ENCODE measurements around the gene ANKRD24.
"Not testable (repeated sequence)": the region's sequence is repeated elsewhere in the genome, so short reads cannot be mapped to it uniquely, and the experiment has no call there.

ANKRD24 gene

GRCh38 chr19:4151623-4152022 is 30.9 kb upstream of the ANKRD24 start:
- H3K27me3 ChIP-seq (ENCODE audit: control insufficient read depth, insufficient read depth, low read length), result no peaks in the 10 kb centered on the region; the same call in 1 of the 2 replicates
- no peak overlapping the region for H3K27ac ChIP-seq (ENCODE audit: low read depth, low read length)
- no peak overlapping the region for H3K9ac ChIP-seq (ENCODE audit: low read length)
- H3K4me3 ChIP-seq (ENCODE audit: low read depth, low read length), result no peak overlapping the region
- no peaks in the 10 kb centered on the region for H3K36me3 ChIP-seq (ENCODE audit: control insufficient read depth, insufficient read depth, low read length)
- no peaks in the 10 kb centered on the region for H3K4me1 ChIP-seq (ENCODE audit: control insufficient read depth, insufficient read depth, low read length)
- no peaks in the 10 kb centered on the region for H3K9me3 ChIP-seq (ENCODE audit: control insufficient read depth, insufficient read depth, low read depth, low read length)

GRCh38 chr19:4152241-4152998 is 30.1 kb upstream of the ANKRD24 start:
- H3K4me1 ChIP-seq (ENCODE audit: control insufficient read depth, insufficient read depth, low read length), result no peaks in the 10 kb centered on the region
- no peak overlapping the region for H3K27ac ChIP-seq (ENCODE audit: low read depth, low read length)

GRCh38 chr19:4154571-4155312 is 27.7 kb upstream of the ANKRD24 start:
- no peaks in the 10 kb centered on the region for H3K9me3 ChIP-seq (ENCODE audit: control insufficient read depth, insufficient read depth, low read depth, low read length)
- no peak overlapping the region for H3K4me3 ChIP-seq (ENCODE audit: low read depth, low read length)
- H3K27ac ChIP-seq (ENCODE audit: low read depth, low read length), result no peak overlapping the region
- H3K4me1 ChIP-seq (ENCODE audit: control insufficient read depth, insufficient read depth, low read length), result no peaks in the 10 kb centered on the region
- H3K9ac ChIP-seq (ENCODE audit: low read length), result no peak overlapping the region
- H3K36me3 ChIP-seq (ENCODE audit: control insufficient read depth, insufficient read depth, low read length), result no peaks in the 10 kb centered on the region
- no peaks in the 10 kb centered on the region; the same call in 1 of the 2 replicates for H3K27me3 ChIP-seq (ENCODE audit: control insufficient read depth, insufficient read depth, low read length)

More at GRCh38 chr19:4152241-4152998, 30.1 kb upstream of the ANKRD24 start:
- Histone ChIP-seq H3K4me3 (ENCODE audit: low read depth, low read length) (no peak overlapping the region), H3K9ac (ENCODE audit: low read length) (no peak overlapping the region), H3K36me3 (ENCODE audit: control insufficient read depth, insufficient read depth, low read length) (no peaks in the 10 kb centered on the region), H3K9me3 (ENCODE audit: control insufficient read depth, insufficient read depth, low read depth, low read length) (no peaks in the 10 kb centered on the region), H3K27me3 (ENCODE audit: control insufficient read depth, insufficient read depth, low read length) (no peaks in the 10 kb centered on the region; the same call in 1 of the 2 replicates)

- H3K4me1 ChIP-seq (ENCODE audit: control insufficient read depth, insufficient read depth, low read length), result no peaks in the 10 kb centered on the region
- H3K4me3 ChIP-seq (ENCODE audit: low read depth, low read length), result no peak overlapping the region
- no peaks in the 10 kb centered on the region; the same call in 1 of the 2 replicates for H3K27me3 ChIP-seq (ENCODE audit: control insufficient read depth, insufficient read depth, low read length)
- H3K36me3 ChIP-seq (ENCODE audit: control insufficient read depth, insufficient read depth, low read length), result no peaks in the 10 kb centered on the region
- H3K9me3 ChIP-seq (ENCODE audit: control insufficient read depth, insufficient read depth, low read depth, low read length), result no peaks in the 10 kb centered on the region
- H3K9ac ChIP-seq (ENCODE audit: low read length), result no peak overlapping the region
- no peak overlapping the region for H3K27ac ChIP-seq (ENCODE audit: low read depth, low read length)
These were observed 25.3 kb upstream of the ANKRD24 start for GRCh38 chr19:4157164-4157563.

- not testable (repeated sequence) for H3K4me3 ChIP-seq (ENCODE audit: low read depth, low read length); H3K9me3 ChIP-seq (ENCODE audit: control insufficient read depth, insufficient read depth, low read depth, low read length); H3K4me1 ChIP-seq (ENCODE audit: control insufficient read depth, insufficient read depth, low read length); H3K27ac ChIP-seq (ENCODE audit: low read depth, low read length); H3K36me3 ChIP-seq (ENCODE audit: control insufficient read depth, insufficient read depth, low read length); H3K9ac ChIP-seq (ENCODE audit: low read length); H3K27me3 ChIP-seq (ENCODE audit: control insufficient read depth, insufficient read depth, low read length)
These were observed 24.5 kb upstream of the ANKRD24 start for GRCh38 chr19:4157971-4158370.

GRCh38 chr19:4161415-4162077 is 20.9 kb upstream of the ANKRD24 start:
- Histone ChIP-seq H3K36me3 (ENCODE audit: control insufficient read depth, insufficient read depth, low read length) (no peaks in the 10 kb centered on the region), H3K4me3 (ENCODE audit: low read depth, low read length) (no peak overlapping the region), H3K9ac (ENCODE audit: low read length) (no peak overlapping the region), H3K4me1 (ENCODE audit: control insufficient read depth, insufficient read depth, low read length) (no peaks in the 10 kb centered on the region), H3K27me3 (ENCODE audit: control insufficient read depth, insufficient read depth, low read length) (peaks cover 18% of the 10 kb centered on the region; the same call in 1 of the 2 replicates), H3K9me3 (ENCODE audit: control insufficient read depth, insufficient read depth, low read depth, low read length) (no peaks in the 10 kb centered on the region), H3K27ac (ENCODE audit: low read depth, low read length) (no peak overlapping the region)

- Histone ChIP-seq H3K36me3 (ENCODE audit: control insufficient read depth, insufficient read depth, low read length) (no peaks in the 10 kb centered on the region), H3K9ac (ENCODE audit: low read length) (no peak overlapping the region), H3K4me1 (ENCODE audit: control insufficient read depth, insufficient read depth, low read length) (no peaks in the 10 kb centered on the region), H3K4me3 (ENCODE audit: low read depth, low read length) (no peak overlapping the region), H3K9me3 (ENCODE audit: control insufficient read depth, insufficient read depth, low read depth, low read length) (no peaks in the 10 kb centered on the region), H3K27ac (ENCODE audit: low read depth, low read length) (no peak overlapping the region), H3K27me3 (ENCODE audit: control insufficient read depth, insufficient read depth, low read length) (peaks cover 22% of the 10 kb centered on the region; the same call in 1 of the 2 replicates)
These were observed 18.2 kb upstream of the ANKRD24 start for GRCh38 chr19:4164262-4164661.

GRCh38 chr19:4171676-4172075 is 10.8 kb upstream of the ANKRD24 start:
- Histone ChIP-seq H3K27me3 (ENCODE audit: control insufficient read depth, insufficient read depth, low read length) (peaks cover 35% of the 10 kb centered on the region), H3K4me3 (ENCODE audit: low read depth, low read length) (no peak overlapping the region), H3K27ac (ENCODE audit: low read depth, low read length) (no peak overlapping the region), H3K9ac (ENCODE audit: low read length) (no peak overlapping the region), H3K4me1 (ENCODE audit: control insufficient read depth, insufficient read depth, low read length) (no peaks in the 10 kb centered on the region), H3K36me3 (ENCODE audit: control insufficient read depth, insufficient read depth, low read length) (peaks cover 8% of the 10 kb centered on the region), H3K9me3 (ENCODE audit: control insufficient read depth, insufficient read depth, low read depth, low read length) (no peaks in the 10 kb centered on the region)

- H3K4me3 ChIP-seq (ENCODE audit: low read depth, low read length), result peak overlapping the region; percentile 44
- no peaks in the 10 kb centered on the region for H3K4me1 ChIP-seq (ENCODE audit: control insufficient read depth, insufficient read depth, low read length)
- peaks cover 8% of the 10 kb centered on the region for H3K36me3 ChIP-seq (ENCODE audit: control insufficient read depth, insufficient read depth, low read length)
- H3K9me3 ChIP-seq (ENCODE audit: control insufficient read depth, insufficient read depth, low read depth, low read length), result no peaks in the 10 kb centered on the region
- H3K27me3 ChIP-seq (ENCODE audit: control insufficient read depth, insufficient read depth, low read length), result peaks cover 35% of the 10 kb centered on the region
- H3K9ac ChIP-seq (ENCODE audit: low read length), result no peak overlapping the region
- H3K27ac ChIP-seq (ENCODE audit: low read depth, low read length), result no peak overlapping the region
These were observed 9.5 kb upstream of the ANKRD24 start for GRCh38 chr19:4172861-4173473.

- peaks cover 32% of the 10 kb centered on the region for H3K27me3 ChIP-seq (ENCODE audit: control insufficient read depth, insufficient read depth, low read length)
- no peaks in the 10 kb centered on the region for H3K4me1 ChIP-seq (ENCODE audit: control insufficient read depth, insufficient read depth, low read length)
- peaks cover 11% of the 10 kb centered on the region for H3K36me3 ChIP-seq (ENCODE audit: control insufficient read depth, insufficient read depth, low read length)
- no peak overlapping the region for H3K9ac ChIP-seq (ENCODE audit: low read length)
- H3K27ac ChIP-seq (ENCODE audit: low read depth, low read length), result no peak overlapping the region
- H3K4me3 ChIP-seq (ENCODE audit: low read depth, low read length), result peak overlapping the region; percentile 44
- H3K9me3 ChIP-seq (ENCODE audit: control insufficient read depth, insufficient read depth, low read depth, low read length), result no peaks in the 10 kb centered on the region
These were observed 8.8 kb upstream of the ANKRD24 start for GRCh38 chr19:4173479-4174212.
